ENCODE measurements around the gene C1QL4.

DNA sequence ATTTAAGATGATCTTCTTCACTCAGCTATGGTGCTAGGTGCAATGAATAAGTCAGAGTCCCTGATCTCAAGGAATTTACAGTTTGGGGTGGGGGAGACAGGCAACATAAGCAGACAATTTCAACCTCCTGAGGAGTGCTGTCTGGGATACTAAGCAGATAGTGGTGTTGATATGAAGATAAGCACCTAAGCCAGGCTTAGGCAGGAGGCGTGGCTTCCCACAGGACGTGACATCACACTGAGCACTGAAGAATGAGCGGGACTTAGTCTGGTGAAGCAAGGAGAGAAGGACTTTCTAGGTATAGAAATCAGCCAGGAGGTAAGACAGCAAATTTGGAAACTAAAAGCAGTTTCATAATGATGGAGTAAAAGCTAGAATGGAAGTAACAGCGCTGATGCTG lies 35.2 kb downstream of the C1QL4 start:
- TF ChIP-seq POLR2A (IDR thresholded peaks at IDR 0.05) = no peak
- TF ChIP-seq, protein P1, sequence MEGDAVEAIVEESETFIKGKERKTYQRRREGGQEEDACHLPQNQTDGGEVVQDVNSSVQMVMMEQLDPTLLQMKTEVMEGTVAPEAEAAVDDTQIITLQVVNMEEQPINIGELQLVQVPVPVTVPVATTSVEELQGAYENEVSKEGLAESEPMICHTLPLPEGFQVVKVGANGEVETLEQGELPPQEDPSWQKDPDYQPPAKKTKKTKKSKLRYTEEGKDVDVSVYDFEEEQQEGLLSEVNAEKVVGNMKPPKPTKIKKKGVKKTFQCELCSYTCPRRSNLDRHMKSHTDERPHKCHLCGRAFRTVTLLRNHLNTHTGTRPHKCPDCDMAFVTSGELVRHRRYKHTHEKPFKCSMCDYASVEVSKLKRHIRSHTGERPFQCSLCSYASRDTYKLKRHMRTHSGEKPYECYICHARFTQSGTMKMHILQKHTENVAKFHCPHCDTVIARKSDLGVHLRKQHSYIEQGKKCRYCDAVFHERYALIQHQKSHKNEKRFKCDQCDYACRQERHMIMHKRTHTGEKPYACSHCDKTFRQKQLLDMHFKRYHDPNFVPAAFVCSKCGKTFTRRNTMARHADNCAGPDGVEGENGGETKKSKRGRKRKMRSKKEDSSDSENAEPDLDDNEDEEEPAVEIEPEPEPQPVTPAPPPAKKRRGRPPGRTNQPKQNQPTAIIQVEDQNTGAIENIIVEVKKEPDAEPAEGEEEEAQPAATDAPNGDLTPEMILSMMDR (IDR thresholded peaks at IDR 0.05) = no peak
